Glomerular visceral epithelial cell (primary cell): ENCODE results near the gene FMN1.

Experiments
- DNase-seq: peaks from one replicate; pipeline ENCODE4 v3.0.0-alpha.2; 2016; ENCODE audit errors: extremely low spot score

The FMN1 gene

GRCh38 chr15:33154351-33155166 is 40.0 kb downstream of the FMN1 start:
- peak; percentile 97 for DNase-seq

GRCh38 chr15:33153548-33153947 is 41.0 kb downstream of the FMN1 start:
- DNase-seq = no peak

GRCh38 chr15:33152502-33153109 is 41.9 kb downstream of the FMN1 start:
- DNase-seq = no peak

GRCh38 chr15:33150971-33151370 is 43.5 kb downstream of the FMN1 start:
- DNase-seq = no peak

GRCh38 chr15:33150431-33150941 is 44.0 kb downstream of the FMN1 start:
- peak; percentile 53 for DNase-seq

GRCh38 chr15:33149919-33150318 is 44.6 kb downstream of the FMN1 start:
- DNase-seq = peak; percentile 65

GRCh38 chr15:33148129-33148751 is 46.3 kb downstream of the FMN1 start:
- DNase-seq = no peak

- no peak for DNase-seq
These were observed 48.5 kb downstream of the FMN1 start for GRCh38 chr15:33146051-33146450.

GRCh38 chr15:33145447-33145846 is 49.1 kb downstream of the FMN1 start:
- no peak for DNase-seq

GRCh38 chr15:33142708-33143107 is 51.8 kb downstream of the FMN1 start:
- peak; percentile 40 for DNase-seq

- DNase-seq = no peak
These were observed 56.5 kb downstream of the FMN1 start for GRCh38 chr15:33138000-33138399.

- DNase-seq = no peak
These were observed 57.4 kb downstream of the FMN1 start for GRCh38 chr15:33137101-33137500.

- DNase-seq = no peak
These were observed 58.2 kb downstream of the FMN1 start for GRCh38 chr15:33136353-33136752.

- no peak for DNase-seq
These were observed 59.1 kb downstream of the FMN1 start for GRCh38 chr15:33135355-33135781.

GRCh38 chr15:33132722-33133345 is 61.7 kb downstream of the FMN1 start:
- DNase-seq = peak; percentile 82

GRCh38 chr15:33132233-33132580 is 62.3 kb downstream of the FMN1 start:
- DNase-seq = no peak

- DNase-seq = peak; percentile 59
These were observed 62.8 kb downstream of the FMN1 start for GRCh38 chr15:33131552-33132232.

- peak; percentile 90 for DNase-seq
These were observed 67.8 kb downstream of the FMN1 start for GRCh38 chr15:33126559-33127290.

GRCh38 chr15:33125894-33126537 is 68.5 kb downstream of the FMN1 start:
- no peak for DNase-seq

GRCh38 chr15:33124811-33125210 is 69.7 kb downstream of the FMN1 start:
- DNase-seq = no peak
